Activated CD8-positive, alpha-beta memory T cell treated with anti-CD3 and anti-CD28 coated beads for 1 hour (primary cell): ENCODE measurements around the gene PIGR.

Experiments used
- DNase-seq, 2 donors: peaks; one replicate each; pipeline ENCODE4 v3.0.0-alpha.2; 2020; ENCODE audit warnings: low read depth in 1 of 2; ENCODE audit errors: extremely low read depth in 1 of 2

Gene PIGR

GRCh38 chr1:206946261-206946660 lies at the start of gene PIGR:
Gene PIGR (minus strand): TSS chr1:206946466. CDS start chr1:206940531, 5,935 bp downstream.
- DNase-seq, result no peak

- no peak for DNase-seq
Measured at GRCh38 chr1:206992790-206993189, 46.5 kb upstream of the PIGR start.

GRCh38 chr1:206987873-206988272 lies 41.6 kb upstream of the PIGR start:
- no peak for DNase-seq

GRCh38 chr1:206986885-206987284 lies 40.6 kb upstream of the PIGR start:
- no peak for DNase-seq

GRCh38 chr1:206986402-206986801 lies 40.1 kb upstream of the PIGR start:
- no peak for DNase-seq

- DNase-seq, result no peak
Measured at GRCh38 chr1:206985162-206985749, 39.0 kb upstream of the PIGR start.

GRCh38 chr1:206982216-206982615 lies 36.0 kb upstream of the PIGR start:
- peak; percentile 13 to 31 for DNase-seq

GRCh38 chr1:206979379-206980043 lies 33.2 kb upstream of the PIGR start:
- DNase-seq, result no peak

GRCh38 chr1:206978259-206978658 lies 32.0 kb upstream of the PIGR start:
- DNase-seq, result no peak

- no peak for DNase-seq
Measured at GRCh38 chr1:206975306-206975705, 29.0 kb upstream of the PIGR start.

- no peak for DNase-seq
Measured at GRCh38 chr1:206974140-206974539, 27.9 kb upstream of the PIGR start.

- no peak for DNase-seq
Measured at GRCh38 chr1:206972728-206973127, 26.5 kb upstream of the PIGR start.

GRCh38 chr1:206971029-206971655 lies 24.9 kb upstream of the PIGR start:
- DNase-seq, result no peak

GRCh38 chr1:206970446-206970845 lies 24.2 kb upstream of the PIGR start, which contains the start of gene FCAMR:
Gene FCAMR (minus strand): TSS chr1:206970460. CDS start chr1:206970125, 335 bp downstream.
- no peak for DNase-seq

GRCh38 chr1:206969090-206969489 lies 22.8 kb upstream of the PIGR start:
- no peak for DNase-seq

- DNase-seq, result no peak
Measured at GRCh38 chr1:206967096-206967849, 21.0 kb upstream of the PIGR start.

- DNase-seq, result no peak
Measured at GRCh38 chr1:206965781-206966180, 19.5 kb upstream of the PIGR start.

GRCh38 chr1:206963740-206964139 lies 17.5 kb upstream of the PIGR start:
- no peak for DNase-seq

- no peak for DNase-seq
Measured at GRCh38 chr1:206963119-206963712, 16.9 kb upstream of the PIGR start.

- DNase-seq, result no peak
Measured at GRCh38 chr1:206962272-206962671, 16.0 kb upstream of the PIGR start.

- no peak for DNase-seq
Measured at GRCh38 chr1:206961668-206962067, 15.4 kb upstream of the PIGR start.
